MCF 10A (cell line): ENCODE data around the gene AJM1. TPM values are rescaled to one million over a fixed set of nuclear protein-coding genes. Genes with fewer than 3 reads are reported as not detected.

Experiments used
- BruUV-seq: library from RNA; stranded (reverse); fragments of 400-500 nt; replicated peaks from 2 replicates; lab custom pipeline; 2021; lab: Mats Ljungman, UMichigan
- CTCF ChIA-PET: fragments of 300-600 bp; sonication (Branson Sonifier 250); formaldehyde crosslinking; extraction: SDS; loops from one replicate; lab custom pipeline; 2021; ENCODE audit warnings: antibody characterized with exemption, inconsistent platforms; lab: Yijun Ruan, JAX
- POLR2A ChIA-PET: fragments of 300-600, 350-650 bp; sonication (Branson Sonifier 250); formaldehyde crosslinking; extraction: SDS; loops from one replicate; lab custom pipeline; 2020; ENCODE audit warnings: antibody characterized with exemption, inconsistent platforms; lab: Yijun Ruan, JAX
- DNase-seq: peaks from one replicate; pipeline ENCODE4 v3.0.0-alpha.2; 2018; ENCODE audit not compliant: unreplicated experiment
- H3K27ac Mint-ChIP-seq: one replicate; pipeline ENCODE4 v1.8.0; 2022; ENCODE audit warnings: mild to moderate bottlenecking, low read depth, mixed read lengths; ENCODE audit not compliant: unreplicated experiment
- H3K27me3 Mint-ChIP-seq: one replicate; pipeline ENCODE4 v1.8.0; 2022; ENCODE audit warnings: mixed read lengths; ENCODE audit not compliant: insufficient read depth, unreplicated experiment
- H3K36me3 Mint-ChIP-seq: one replicate; pipeline ENCODE4 v1.8.0; 2022; ENCODE audit warnings: mild to moderate bottlenecking, moderate library complexity, mixed read lengths; ENCODE audit not compliant: insufficient read depth, unreplicated experiment
- H3K4me1 Mint-ChIP-seq: one replicate; pipeline ENCODE4 v1.8.0; 2022; ENCODE audit warnings: mixed read lengths; ENCODE audit not compliant: insufficient read depth, unreplicated experiment
- H3K4me3 Mint-ChIP-seq: one replicate; pipeline ENCODE4 v1.8.0; 2022; ENCODE audit warnings: mild to moderate bottlenecking, moderate library complexity, mixed read lengths; ENCODE audit not compliant: unreplicated experiment
- H3K9me3 Mint-ChIP-seq: one replicate; pipeline ENCODE4 v1.8.0; 2022; ENCODE audit warnings: mixed read lengths; ENCODE audit not compliant: unreplicated experiment
- CTCF ChIP-seq: fragments of 200-600 bp; IDR thresholded peaks from one replicate; pipeline ENCODE4 v1.8.0; 2022; ENCODE audit warnings: antibody characterized with exemption, mild to moderate bottlenecking; ENCODE audit not compliant: unreplicated experiment
- intact Hi-C: fragments of 100-400 bp; cut with micrococcal nuclease; formaldehyde crosslinking; loops from 2 replicates; pipeline ENCODE4 v1.14.1; 2022
- total RNA-seq: library from RNA; stranded (reverse); gene quantifications from 2 replicates; pipeline ENCODE4 v1.2.3, GENCODE V29; 2022

Gene AJM1
- total RNA-seq, 1 experiment from 2014 or later, result 5.7 TPM

GRCh38 chr9:136860933-136861873, 18.9 kb downstream of the AJM1 start:
- H3K9me3 Mint-ChIP-seq, result no peaks in the 10 kb centered on the region

GRCh38 chr9:136861874-136862457, 19.7 kb downstream of the AJM1 start:
- intact Hi-C loops, result no loop called here
- no peaks in the 10 kb centered on the region for H3K27me3 Mint-ChIP-seq
- no peak for DNase-seq
- POLR2A ChIA-PET, result interaction anchor here (0.7 to 2.3 kb wide), 4 partner anchors 12 to 361 kb away, joined by 3 to 7 read pairs (median 3); no protein-coding TSS in a partner anchor
- peaks cover 6% of the 10 kb centered on the region for H3K4me1 Mint-ChIP-seq
- H3K27ac Mint-ChIP-seq, result no peak overlapping the region
- no peak overlapping the region for H3K4me3 Mint-ChIP-seq
- H3K36me3 Mint-ChIP-seq, result peaks cover 36% of the 10 kb centered on the region
- H3K9me3 Mint-ChIP-seq, result no peaks in the 10 kb centered on the region
- CTCF ChIA-PET, result interaction anchor here (0.6 kb wide), 1 partner anchor 74 kb away, joined by 4 read pairs; no protein-coding TSS in a partner anchor
- TF ChIP-seq CTCF, result no peak
- no TSS peak for BruUV-seq

More at GRCh38 chr9:136860933-136861873, 18.9 kb downstream of the AJM1 start:
- Mint-ChIP-seq H3K27me3 (no peaks in the 10 kb centered on the region), H3K4me1 (peaks cover 6% of the 10 kb centered on the region), H3K27ac (no peak overlapping the region), H3K36me3 (peaks cover 34% of the 10 kb centered on the region), H3K4me3 (no peak overlapping the region)
- intact Hi-C loops, result no loop called here
- ChIA-PET CTCF (interaction anchor here (0.6 kb wide), 1 partner anchor 73 kb away, joined by 4 read pairs; no protein-coding TSS in a partner anchor), POLR2A (interaction anchor here (0.7 to 2.3 kb wide), 6 partner anchors 11 to 362 kb away, joined by 3 to 7 read pairs (median 4); no protein-coding TSS in a partner anchor)
- BruUV-seq, result no TSS peak
- TF ChIP-seq CTCF, result no peak
- DNase-seq, result no peak

- Mint-ChIP-seq H3K27me3 (no peaks in the 10 kb centered on the region), H3K27ac (no peak overlapping the region), H3K9me3 (no peaks in the 10 kb centered on the region), H3K4me1 (peaks cover 6% of the 10 kb centered on the region), H3K36me3 (peaks cover 36% of the 10 kb centered on the region), H3K4me3 (no peak overlapping the region)
- CTCF ChIA-PET, result interaction anchor here (0.6 kb wide), 1 partner anchor 9 kb away, joined by 3 read pairs; no protein-coding TSS in a partner anchor
- no peak for DNase-seq
- no TSS peak for BruUV-seq
- intact Hi-C loops, result no loop called here
- TF ChIP-seq CTCF, result no peak
- POLR2A ChIA-PET, result no interaction called here
These were observed 20.8 kb downstream of the AJM1 start for GRCh38 chr9:136862849-136863622.
